Dermis lymphatic vessel endothelial cell (primary cell): Measurements from ENCODE around the gene SPOCK2. TPM values are rescaled to one million over a fixed set of nuclear protein-coding genes. Genes with fewer than 3 reads are reported as not detected.

Source experiments
- total RNA-seq: library from RNA; depleted of rRNA; stranded (reverse); fragments of >200 nt; gene quantifications from 2 replicates; pipeline ENCODE4 v1.2.1, GENCODE V29; 2014

The SPOCK2 gene
- total RNA-seq = 7.4 and 10.0 TPM in 2 replicates

GRCh38 chr10:72087969-72088888 lies at the start of gene SPOCK2:
Gene SPOCK2 (minus strand): TSS chr10:72088551. CDS start chr10:72088328, 223 bp downstream.

Other genes with a start within 250 kb of the SPOCK2 start
- 757 and 859 TPM in 2 replicates for gene PSAP, start 237.3 kb downstream of the SPOCK2 start, total RNA-seq
- gene CHST3, start 124.2 kb downstream of the SPOCK2 start, total RNA-seq = 4.4 and 8.0 TPM in 2 replicates
- gene ANAPC16, start 127.5 kb upstream of the SPOCK2 start, total RNA-seq = 82.5 and 87.2 TPM in 2 replicates
- 21.3 and 29.7 TPM in 2 replicates for gene ASCC1, start 127.7 kb upstream of the SPOCK2 start, total RNA-seq
- gene DDIT4, start 185.4 kb upstream of the SPOCK2 start, total RNA-seq = 133 and 184 TPM in 2 replicates